IPS-18a (cell line): Measurements from ENCODE around the gene TAS2R30.

Source experiments
- H3K27ac ChIP-seq: one replicate; pipeline ENCODE4 v1.5.1; 2013; ENCODE audit warnings: low read length
- H3K27me3 ChIP-seq: one replicate; pipeline ENCODE4 v1.6.1; 2013; ENCODE audit warnings: mild to moderate bottlenecking, low read length; ENCODE audit not compliant: control insufficient read depth, insufficient read depth
- H3K36me3 ChIP-seq: one replicate; pipeline ENCODE4 v1.6.1; 2013; ENCODE audit warnings: low read depth, low read length; ENCODE audit not compliant: control insufficient read depth
- H3K4me1 ChIP-seq: one replicate; pipeline ENCODE4 v1.6.1; 2013; ENCODE audit warnings: low read depth, low read length; ENCODE audit not compliant: control insufficient read depth
- H3K4me3 ChIP-seq: one replicate; pipeline ENCODE4 v1.5.1; 2013; ENCODE audit warnings: low read length
- H3K9ac ChIP-seq: one replicate; pipeline ENCODE4 v1.6.1; 2013; ENCODE audit warnings: mild to moderate bottlenecking, low read length, moderate library complexity
- H3K9me3 ChIP-seq: one replicate; pipeline ENCODE4 v1.6.1; 2013; ENCODE audit warnings: low read depth, low read length; ENCODE audit not compliant: control insufficient read depth

The TAS2R30 gene

DNA sequence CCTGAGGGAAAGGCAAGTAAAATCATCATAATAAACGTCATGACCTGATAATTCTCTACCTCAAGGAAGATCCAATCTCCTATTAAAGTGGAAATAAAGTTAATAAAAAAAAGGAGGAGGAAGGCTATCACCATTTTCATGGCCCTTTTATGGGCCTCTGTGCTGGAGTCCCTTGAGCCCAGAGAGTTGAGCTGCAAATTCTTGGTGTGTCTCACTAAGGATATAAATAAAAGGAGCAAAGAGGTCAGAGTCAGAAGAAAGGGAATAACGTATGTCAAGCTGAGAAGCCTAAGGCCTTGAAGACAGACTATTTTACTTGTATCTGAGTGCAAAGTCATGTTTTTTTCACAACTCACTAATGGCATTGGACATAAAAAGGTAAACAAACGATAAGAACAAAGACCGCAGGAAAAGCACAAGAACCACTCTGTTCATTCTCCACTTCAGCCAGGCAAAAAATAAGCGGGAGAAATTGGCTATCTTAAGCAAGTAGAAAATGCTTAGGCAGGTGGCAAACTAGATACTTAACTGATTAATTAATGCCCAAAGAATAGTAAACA is 24.5 kb upstream of the TAS2R30 start:
- no peaks in the 10 kb centered on the region for H3K27me3 ChIP-seq
- peaks cover 19% of the 10 kb centered on the region for H3K36me3 ChIP-seq
- no peak overlapping the region for H3K4me3 ChIP-seq
- peaks cover 14% of the 10 kb centered on the region for H3K4me1 ChIP-seq
- no peak overlapping the region for H3K27ac ChIP-seq
- H3K9me3 ChIP-seq, result peaks cover 6% of the 10 kb centered on the region
- no peak overlapping the region for H3K9ac ChIP-seq

- H3K27me3 ChIP-seq, result no peaks in the 10 kb centered on the region
- peaks cover 4% of the 10 kb centered on the region for H3K36me3 ChIP-seq
- H3K4me3 ChIP-seq, result peak overlapping the region; percentile 30
- peaks cover 14% of the 10 kb centered on the region for H3K4me1 ChIP-seq
- no peak overlapping the region for H3K9ac ChIP-seq
- no peak overlapping the region for H3K27ac ChIP-seq
- peaks cover 6% of the 10 kb centered on the region for H3K9me3 ChIP-seq
Observed at GRCh38 chr12:11154400-11154925, 20.0 kb upstream of the TAS2R30 start.

GRCh38 chr12:11152725-11153124 is 18.3 kb upstream of the TAS2R30 start:
- no peak overlapping the region for H3K27ac ChIP-seq

DNA sequence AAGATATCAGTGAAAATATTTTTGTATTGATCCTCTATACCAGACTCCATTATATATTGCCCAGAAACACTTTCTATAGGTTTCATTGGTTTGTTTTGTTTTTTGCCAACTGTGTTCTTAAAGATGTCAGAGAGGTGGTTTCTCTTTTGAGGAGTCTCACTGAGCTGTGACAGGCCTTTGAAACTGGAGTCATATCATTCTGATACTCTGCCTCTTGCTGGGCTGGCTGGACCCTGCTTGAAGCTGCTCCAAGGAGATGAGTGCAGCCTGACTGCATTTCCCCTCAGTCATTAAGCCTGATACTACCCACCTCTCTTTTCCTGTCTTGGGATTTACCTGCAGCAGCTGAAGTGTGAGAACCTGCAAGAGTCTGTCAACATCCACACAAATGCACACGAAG is 16.4 kb upstream of the TAS2R30 start:
- Histone ChIP-seq H3K27ac (no peak overlapping the region), H3K4me1 (peaks cover 14% of the 10 kb centered on the region), H3K9ac (no peak overlapping the region), H3K36me3 (peaks cover 2% of the 10 kb centered on the region), H3K4me3 (no peak overlapping the region), H3K27me3 (no peaks in the 10 kb centered on the region), H3K9me3 (no peaks in the 10 kb centered on the region)

More at GRCh38 chr12:11152725-11153124, 18.3 kb upstream of the TAS2R30 start:
- peaks cover 6% of the 10 kb centered on the region for H3K9me3 ChIP-seq
- H3K36me3 ChIP-seq, result peaks cover 4% of the 10 kb centered on the region
- no peaks in the 10 kb centered on the region for H3K27me3 ChIP-seq
- no peak overlapping the region for H3K4me3 ChIP-seq
- H3K9ac ChIP-seq, result no peak overlapping the region
- peaks cover 14% of the 10 kb centered on the region for H3K4me1 ChIP-seq

DNA sequence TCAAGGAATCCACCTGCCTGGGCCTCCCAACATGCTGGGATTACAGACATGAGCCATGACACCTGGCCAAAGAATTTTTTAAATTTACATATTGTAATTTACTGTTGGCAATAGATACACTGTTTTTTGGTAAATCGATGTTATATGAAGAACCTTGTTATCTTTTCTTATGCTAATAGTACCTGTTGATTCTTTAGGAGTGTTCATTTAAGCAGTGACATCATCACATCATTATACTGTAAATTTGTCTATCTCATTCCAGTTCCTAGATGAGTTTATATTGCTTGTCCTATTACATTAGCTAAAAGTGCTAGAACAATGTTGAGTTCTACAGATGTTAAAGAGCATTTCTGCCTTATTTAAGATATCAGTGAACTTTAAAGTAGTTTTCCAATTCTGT is 13.0 kb upstream of the TAS2R30 start:
- Histone ChIP-seq H3K4me3 (no peak overlapping the region), H3K27me3 (no peaks in the 10 kb centered on the region), H3K4me1 (no peaks in the 10 kb centered on the region), H3K36me3 (no peaks in the 10 kb centered on the region), H3K9me3 (no peaks in the 10 kb centered on the region), H3K27ac (no peak overlapping the region), H3K9ac (no peak overlapping the region)

DNA sequence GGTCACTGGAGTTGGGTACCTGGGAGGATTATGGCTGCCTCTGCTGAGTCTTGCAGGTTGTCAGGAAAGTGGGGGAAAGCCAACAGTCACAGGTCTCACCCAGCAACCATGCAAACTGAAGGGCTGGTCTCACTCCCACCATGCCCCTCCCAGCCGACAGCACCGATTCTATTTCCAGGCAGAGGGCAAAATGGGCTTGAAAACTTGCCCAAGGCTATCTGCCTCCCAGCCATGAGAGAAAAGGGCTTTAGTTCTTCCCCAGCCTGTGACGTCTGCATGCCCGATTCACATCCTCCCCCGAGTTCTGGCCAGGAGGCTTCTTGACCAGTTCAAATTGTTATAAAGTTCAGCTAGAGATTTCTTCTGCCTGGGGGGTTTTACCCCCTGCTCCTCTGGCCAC is 9.9 kb upstream of the TAS2R30 start:
- no peaks in the 10 kb centered on the region for H3K4me1 ChIP-seq
- no peaks in the 10 kb centered on the region for H3K27me3 ChIP-seq
- no peak overlapping the region for H3K4me3 ChIP-seq
- no peak overlapping the region for H3K9ac ChIP-seq
- no peaks in the 10 kb centered on the region for H3K36me3 ChIP-seq
- no peaks in the 10 kb centered on the region for H3K9me3 ChIP-seq
- no peak overlapping the region for H3K27ac ChIP-seq

GRCh38 chr12:11143352-11143751 is 8.9 kb upstream of the TAS2R30 start:
- Histone ChIP-seq H3K4me3 (no peak overlapping the region), H3K9ac (no peak overlapping the region)

DNA sequence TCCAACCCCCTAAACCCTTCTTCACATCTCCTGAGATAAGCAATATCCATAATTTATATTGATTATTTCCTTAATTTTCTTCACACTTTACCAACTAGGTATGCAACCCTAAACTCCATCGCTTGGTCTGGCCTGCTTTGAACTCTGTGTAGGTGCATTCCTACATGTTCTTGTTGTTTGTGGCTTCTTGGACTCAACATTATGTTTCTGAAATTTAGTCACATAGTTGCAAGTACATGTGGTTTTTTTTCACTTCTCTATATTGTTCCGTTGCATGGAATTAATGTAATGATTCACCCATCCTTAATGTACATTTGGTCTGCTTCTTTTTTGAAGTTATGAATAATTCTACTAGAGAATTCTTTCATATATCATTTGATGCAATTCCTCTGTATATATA is 1.6 kb upstream of the TAS2R30 start:
- Histone ChIP-seq H3K27ac (no peak overlapping the region), H3K27me3 (no peaks in the 10 kb centered on the region), H3K4me1 (no peaks in the 10 kb centered on the region), H3K4me3 (no peak overlapping the region), H3K9ac (no peak overlapping the region), H3K9me3 (no peaks in the 10 kb centered on the region), H3K36me3 (no peaks in the 10 kb centered on the region)

More at GRCh38 chr12:11143352-11143751, 8.9 kb upstream of the TAS2R30 start:
- Histone ChIP-seq H3K27me3 (no peaks in the 10 kb centered on the region), H3K4me1 (no peaks in the 10 kb centered on the region), H3K36me3 (no peaks in the 10 kb centered on the region), H3K27ac (no peak overlapping the region), H3K9me3 (no peaks in the 10 kb centered on the region)

- H3K4me3 ChIP-seq, result no peak overlapping the region
- H3K9ac ChIP-seq, result no peak overlapping the region
- H3K27me3 ChIP-seq, result no peaks in the 10 kb centered on the region
- H3K27ac ChIP-seq, result no peak overlapping the region
- no peaks in the 10 kb centered on the region for H3K36me3 ChIP-seq
- H3K4me1 ChIP-seq, result no peaks in the 10 kb centered on the region
- H3K9me3 ChIP-seq, result no peaks in the 10 kb centered on the region
Observed at GRCh38 chr12:11133816-11134215, 628 bp downstream of the TAS2R30 start.

DNA sequence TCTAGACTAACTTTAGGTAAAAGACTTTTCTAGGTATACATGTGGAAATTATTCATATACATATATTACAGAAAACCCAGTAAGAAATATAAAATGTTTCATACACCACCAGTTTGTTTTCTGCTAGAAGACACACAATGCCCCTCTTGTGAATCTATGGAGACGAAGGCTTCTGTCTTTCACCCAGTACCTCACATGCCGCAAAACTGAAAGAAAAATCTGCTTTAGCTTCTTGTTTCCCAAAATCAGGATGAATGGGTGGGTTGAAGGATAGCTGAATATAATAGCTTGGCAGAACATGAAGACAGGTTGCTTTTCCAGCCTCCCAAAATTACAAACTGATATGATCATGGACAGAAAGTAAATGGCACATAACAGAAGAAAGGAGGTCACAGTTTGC is 1.3 kb downstream of the TAS2R30 start:
- H3K4me3 ChIP-seq, result no peak overlapping the region
- no peaks in the 10 kb centered on the region for H3K27me3 ChIP-seq
- no peak overlapping the region for H3K27ac ChIP-seq
- H3K9me3 ChIP-seq, result no peaks in the 10 kb centered on the region
- no peaks in the 10 kb centered on the region for H3K36me3 ChIP-seq
- no peak overlapping the region for H3K9ac ChIP-seq
- no peaks in the 10 kb centered on the region for H3K4me1 ChIP-seq

- H3K27ac ChIP-seq, result no peak overlapping the region
- H3K4me3 ChIP-seq, result no peak overlapping the region
- peaks cover 2% of the 10 kb centered on the region for H3K9me3 ChIP-seq
- H3K27me3 ChIP-seq, result no peaks in the 10 kb centered on the region
- H3K9ac ChIP-seq, result no peak overlapping the region
- H3K36me3 ChIP-seq, result no peaks in the 10 kb centered on the region
- H3K4me1 ChIP-seq, result no peaks in the 10 kb centered on the region
Observed at GRCh38 chr12:11130999-11131398, 3.4 kb downstream of the TAS2R30 start.

DNA sequence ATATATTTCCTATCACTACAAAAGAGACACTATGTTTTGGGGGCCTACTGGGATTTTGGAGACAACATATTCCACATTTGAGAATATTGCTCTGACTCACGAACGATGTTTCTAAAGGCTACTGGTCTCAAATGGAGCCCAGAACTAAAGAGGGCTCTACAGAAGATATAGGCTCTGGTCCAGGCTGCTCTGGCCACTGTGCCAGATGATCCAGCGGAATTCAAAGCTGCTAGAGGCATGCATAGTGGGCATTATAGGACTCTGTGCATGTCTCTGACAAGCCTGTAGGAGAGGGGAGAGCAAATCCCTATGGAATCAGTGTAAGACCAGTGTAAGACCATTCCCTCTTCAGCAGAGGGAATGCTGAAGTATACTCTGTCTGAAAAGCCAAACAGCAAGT is 4.1 kb downstream of the TAS2R30 start:
- no peak overlapping the region for H3K27ac ChIP-seq
- no peak overlapping the region for H3K9ac ChIP-seq
- no peak overlapping the region for H3K4me3 ChIP-seq
- H3K27me3 ChIP-seq, result no peaks in the 10 kb centered on the region
- no peaks in the 10 kb centered on the region for H3K36me3 ChIP-seq
- peaks cover 2% of the 10 kb centered on the region for H3K9me3 ChIP-seq
- H3K4me1 ChIP-seq, result no peaks in the 10 kb centered on the region
